ENCODE data around the gene CMTM1.

DNA sequence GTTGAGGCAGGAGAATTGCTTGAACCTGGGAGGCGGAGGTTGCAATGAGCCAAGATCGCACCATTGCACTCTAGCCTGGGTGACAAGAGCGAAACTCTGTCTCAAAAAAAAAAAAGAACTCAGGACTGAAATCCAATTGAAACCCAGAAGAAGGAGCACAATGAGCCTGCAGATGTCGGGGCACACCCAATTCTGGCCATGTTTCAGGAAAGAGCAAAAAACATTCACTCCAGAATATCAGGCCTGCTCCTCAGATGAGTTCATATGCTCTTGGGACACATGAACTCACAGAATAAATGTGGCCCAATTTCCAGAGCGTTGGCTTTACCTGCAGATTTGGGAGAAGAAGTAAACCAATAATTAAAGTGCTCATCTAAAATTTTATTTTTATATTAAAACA, 10.1 kb downstream of the CMTM1 start:
- TF ChIP-seq, protein P1, sequence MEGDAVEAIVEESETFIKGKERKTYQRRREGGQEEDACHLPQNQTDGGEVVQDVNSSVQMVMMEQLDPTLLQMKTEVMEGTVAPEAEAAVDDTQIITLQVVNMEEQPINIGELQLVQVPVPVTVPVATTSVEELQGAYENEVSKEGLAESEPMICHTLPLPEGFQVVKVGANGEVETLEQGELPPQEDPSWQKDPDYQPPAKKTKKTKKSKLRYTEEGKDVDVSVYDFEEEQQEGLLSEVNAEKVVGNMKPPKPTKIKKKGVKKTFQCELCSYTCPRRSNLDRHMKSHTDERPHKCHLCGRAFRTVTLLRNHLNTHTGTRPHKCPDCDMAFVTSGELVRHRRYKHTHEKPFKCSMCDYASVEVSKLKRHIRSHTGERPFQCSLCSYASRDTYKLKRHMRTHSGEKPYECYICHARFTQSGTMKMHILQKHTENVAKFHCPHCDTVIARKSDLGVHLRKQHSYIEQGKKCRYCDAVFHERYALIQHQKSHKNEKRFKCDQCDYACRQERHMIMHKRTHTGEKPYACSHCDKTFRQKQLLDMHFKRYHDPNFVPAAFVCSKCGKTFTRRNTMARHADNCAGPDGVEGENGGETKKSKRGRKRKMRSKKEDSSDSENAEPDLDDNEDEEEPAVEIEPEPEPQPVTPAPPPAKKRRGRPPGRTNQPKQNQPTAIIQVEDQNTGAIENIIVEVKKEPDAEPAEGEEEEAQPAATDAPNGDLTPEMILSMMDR (IDR thresholded peaks at IDR 0.05), result no peak
- TF ChIP-seq POLR2AphosphoS5 (IDR thresholded peaks at IDR 0.05; ENCODE audit: low read depth, low read length), result no peak
- TF ChIP-seq, protein P2, sequence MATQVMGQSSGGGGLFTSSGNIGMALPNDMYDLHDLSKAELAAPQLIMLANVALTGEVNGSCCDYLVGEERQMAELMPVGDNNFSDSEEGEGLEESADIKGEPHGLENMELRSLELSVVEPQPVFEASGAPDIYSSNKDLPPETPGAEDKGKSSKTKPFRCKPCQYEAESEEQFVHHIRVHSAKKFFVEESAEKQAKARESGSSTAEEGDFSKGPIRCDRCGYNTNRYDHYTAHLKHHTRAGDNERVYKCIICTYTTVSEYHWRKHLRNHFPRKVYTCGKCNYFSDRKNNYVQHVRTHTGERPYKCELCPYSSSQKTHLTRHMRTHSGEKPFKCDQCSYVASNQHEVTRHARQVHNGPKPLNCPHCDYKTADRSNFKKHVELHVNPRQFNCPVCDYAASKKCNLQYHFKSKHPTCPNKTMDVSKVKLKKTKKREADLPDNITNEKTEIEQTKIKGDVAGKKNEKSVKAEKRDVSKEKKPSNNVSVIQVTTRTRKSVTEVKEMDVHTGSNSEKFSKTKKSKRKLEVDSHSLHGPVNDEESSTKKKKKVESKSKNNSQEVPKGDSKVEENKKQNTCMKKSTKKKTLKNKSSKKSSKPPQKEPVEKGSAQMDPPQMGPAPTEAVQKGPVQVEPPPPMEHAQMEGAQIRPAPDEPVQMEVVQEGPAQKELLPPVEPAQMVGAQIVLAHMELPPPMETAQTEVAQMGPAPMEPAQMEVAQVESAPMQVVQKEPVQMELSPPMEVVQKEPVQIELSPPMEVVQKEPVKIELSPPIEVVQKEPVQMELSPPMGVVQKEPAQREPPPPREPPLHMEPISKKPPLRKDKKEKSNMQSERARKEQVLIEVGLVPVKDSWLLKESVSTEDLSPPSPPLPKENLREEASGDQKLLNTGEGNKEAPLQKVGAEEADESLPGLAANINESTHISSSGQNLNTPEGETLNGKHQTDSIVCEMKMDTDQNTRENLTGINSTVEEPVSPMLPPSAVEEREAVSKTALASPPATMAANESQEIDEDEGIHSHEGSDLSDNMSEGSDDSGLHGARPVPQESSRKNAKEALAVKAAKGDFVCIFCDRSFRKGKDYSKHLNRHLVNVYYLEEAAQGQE (IDR thresholded peaks at IDR 0.05; ENCODE audit: insufficient read depth in 1 of 2, low read depth in 2 of 2, low read length in 1 of 2), result no peak
- TF ChIP-seq TCF7L2 (IDR thresholded peaks at IDR 0.05; ENCODE audit: low read depth, low read length), result no peak
- TF ChIP-seq SIN3A (IDR thresholded peaks at IDR 0.05; ENCODE audit: borderline replicate concordance, insufficient read depth, low read depth, low read length), result no peak

Measured in Panc1 (cell line).